OCI-LY1 (cell line): ENCODE measurements around the gene EIF5A.

Experiments
- CTCF ChIP-seq: fragments of 200-600 bp; sonication (generic), shearing (Covaris generic); IDR thresholded peaks from 2 replicates; pipeline ENCODE4 v1.5.1; 2017; ENCODE audit warnings: mild to moderate bottlenecking, antibody characterized with exemption, low read length, moderate library complexity, mixed read lengths
- EZH2 ChIP-seq: fragments of 200-600 bp; sonication (generic), shearing (Covaris generic); IDR thresholded peaks from 2 replicates; pipeline ENCODE4 v1.8.0; 2017; ENCODE audit warnings: borderline replicate concordance, mixed run types, mild to moderate bottlenecking, antibody characterized with exemption, low read length, moderate library complexity, mixed read lengths

GRCh38 chr17:7341842-7342241, 34.4 kb downstream of the EIF5A start:
- TF ChIP-seq CTCF (no peak), EZH2 (no peak)
